ENCODE results near the gene POLR3E. TPM values are rescaled to one million over a fixed set of nuclear protein-coding genes. Genes with fewer than 3 reads are reported as not detected.

Gene POLR3E
- polyA plus RNA-seq, 1 donor (not counting 4 experiments of a cell fraction or from before 2014, with no cell fraction given), result 74.0 TPM

DNA sequence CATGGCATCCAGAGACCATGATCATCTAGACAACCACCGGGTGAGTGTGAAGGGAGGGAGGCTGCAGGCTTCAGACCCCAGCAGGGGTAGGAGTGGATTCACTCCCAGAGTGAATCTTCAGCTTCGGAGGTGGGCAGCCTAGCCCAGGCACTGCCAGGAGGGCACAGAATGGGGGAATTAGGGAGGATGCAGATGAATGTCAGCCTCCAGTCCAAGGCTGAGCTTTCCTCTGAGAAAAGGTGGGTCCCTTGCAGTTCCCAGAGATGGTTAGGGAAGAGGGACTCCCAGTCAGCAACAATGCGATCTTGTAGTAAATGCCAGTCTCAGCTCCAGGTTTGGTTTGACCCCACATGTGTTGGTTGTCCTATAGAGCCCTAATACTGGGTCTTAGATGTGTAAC is 36.7 kb upstream of the POLR3E start:
- peaks cover 8 to 28% of the 10 kb centered on the region in 2 experiments for H3K36me3 ChIP-seq (ENCODE audit: control insufficient read depth in 2 of 2, extremely low read depth in 1 of 2, insufficient read depth in 2 of 2, low read length in 2 of 2)

GRCh38 chr16:22262460-22262859 is 34.7 kb upstream of the POLR3E start:
- FAIRE-seq, result no peak

More for the DNA sequence above, 36.7 kb upstream of the POLR3E start:
- no peak overlapping the region for H2AFZ ChIP-seq (ENCODE audit: control insufficient read depth, low read length)
- peaks cover 3% of the 10 kb centered on the region for H3K4me1 ChIP-seq (ENCODE audit: control insufficient read depth, extremely low read depth, insufficient read depth, low read length)
- no peaks in the 10 kb centered on the region for H4K20me1 ChIP-seq (ENCODE audit: control insufficient read depth, extremely low read depth, insufficient read depth, low read length)
- DNase-seq (ENCODE audit: low read depth, low spot score) (no peak), FAIRE-seq (no peak)
- no peaks in the 10 kb centered on the region for H3K79me2 ChIP-seq (ENCODE audit: control insufficient read depth, insufficient read depth, low read length)
- no peak overlapping the region for H3K27ac ChIP-seq (ENCODE audit: control insufficient read depth, insufficient read depth, low read length)
- dilution Hi-C loops (cut with MboI; ENCODE audit: extremely low pct_ligation_motif_present, low sequenced_read_pairs), result no loop called here
- no peak overlapping the region for H3K9ac ChIP-seq (ENCODE audit: control insufficient read depth, extremely low read depth, insufficient read depth, low read length)
- H3K9me1 ChIP-seq (ENCODE audit: control insufficient read depth, extremely low read depth, insufficient read depth, low read length), result peaks cover 2% of the 10 kb centered on the region
- no peak overlapping the region for H3K4me3 ChIP-seq (ENCODE audit: control insufficient read depth in 2 of 3, extremely low read depth in 1 of 3, insufficient read depth in 2 of 3, low read depth in 1 of 3, low read length in 3 of 3)
- H3K9me3 ChIP-seq (ENCODE audit: control insufficient read depth, low read depth, low read length), result no peaks in the 10 kb centered on the region
- H3K4me2 ChIP-seq (ENCODE audit: control insufficient read depth, extremely low read depth, insufficient read depth, low read depth, low read length), result no peak overlapping the region
- H3K27me3 ChIP-seq (ENCODE audit: control insufficient read depth, extremely low read depth, insufficient read depth, low read length), result no peaks in the 10 kb centered on the region
- TF ChIP-seq EZH2 (IDR thresholded peaks at IDR 0.05; ENCODE audit: low read length), result no peak
- TF ChIP-seq, protein P1, sequence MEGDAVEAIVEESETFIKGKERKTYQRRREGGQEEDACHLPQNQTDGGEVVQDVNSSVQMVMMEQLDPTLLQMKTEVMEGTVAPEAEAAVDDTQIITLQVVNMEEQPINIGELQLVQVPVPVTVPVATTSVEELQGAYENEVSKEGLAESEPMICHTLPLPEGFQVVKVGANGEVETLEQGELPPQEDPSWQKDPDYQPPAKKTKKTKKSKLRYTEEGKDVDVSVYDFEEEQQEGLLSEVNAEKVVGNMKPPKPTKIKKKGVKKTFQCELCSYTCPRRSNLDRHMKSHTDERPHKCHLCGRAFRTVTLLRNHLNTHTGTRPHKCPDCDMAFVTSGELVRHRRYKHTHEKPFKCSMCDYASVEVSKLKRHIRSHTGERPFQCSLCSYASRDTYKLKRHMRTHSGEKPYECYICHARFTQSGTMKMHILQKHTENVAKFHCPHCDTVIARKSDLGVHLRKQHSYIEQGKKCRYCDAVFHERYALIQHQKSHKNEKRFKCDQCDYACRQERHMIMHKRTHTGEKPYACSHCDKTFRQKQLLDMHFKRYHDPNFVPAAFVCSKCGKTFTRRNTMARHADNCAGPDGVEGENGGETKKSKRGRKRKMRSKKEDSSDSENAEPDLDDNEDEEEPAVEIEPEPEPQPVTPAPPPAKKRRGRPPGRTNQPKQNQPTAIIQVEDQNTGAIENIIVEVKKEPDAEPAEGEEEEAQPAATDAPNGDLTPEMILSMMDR (optimal IDR thresholded peaks at IDR 0.05 in 1 of 3, IDR thresholded peaks at IDR 0.05 in 1 of 3, conservative IDR thresholded peaks at IDR 0.05 in 1 of 3; ENCODE audit: extremely low read depth in 1 of 3, insufficient read depth in 2 of 3, low read length in 3 of 3), result no peak

More at GRCh38 chr16:22262460-22262859, 34.7 kb upstream of the POLR3E start:
- TF ChIP-seq, protein P1 (optimal IDR thresholded peaks at IDR 0.05 in 1 of 3, IDR thresholded peaks at IDR 0.05 in 1 of 3, conservative IDR thresholded peaks at IDR 0.05 in 1 of 3; ENCODE audit: extremely low read depth in 1 of 3, insufficient read depth in 2 of 3, low read length in 3 of 3), result no peak
- no peak for TF ChIP-seq EZH2 (IDR thresholded peaks at IDR 0.05; ENCODE audit: low read length)
- Histone ChIP-seq H3K9me3 (ENCODE audit: control insufficient read depth, low read depth, low read length) (no peaks in the 10 kb centered on the region), H3K9ac (ENCODE audit: control insufficient read depth, extremely low read depth, insufficient read depth, low read length) (no peak overlapping the region), H3K4me3 (ENCODE audit: control insufficient read depth in 2 of 3, extremely low read depth in 1 of 3, insufficient read depth in 2 of 3, low read depth in 1 of 3, low read length in 3 of 3) (no peak overlapping the region), H3K27me3 (ENCODE audit: control insufficient read depth, extremely low read depth, insufficient read depth, low read length) (no peaks in the 10 kb centered on the region), H3K27ac (ENCODE audit: control insufficient read depth, insufficient read depth, low read length) (no peak overlapping the region), H3K4me1 (ENCODE audit: control insufficient read depth, extremely low read depth, insufficient read depth, low read length) (peaks cover 3% of the 10 kb centered on the region), H3K9me1 (ENCODE audit: control insufficient read depth, extremely low read depth, insufficient read depth, low read length) (peaks cover 2% of the 10 kb centered on the region), H4K20me1 (ENCODE audit: control insufficient read depth, extremely low read depth, insufficient read depth, low read length) (no peaks in the 10 kb centered on the region), H2AFZ (ENCODE audit: control insufficient read depth, low read length) (no peak overlapping the region), H3K4me2 (ENCODE audit: control insufficient read depth, extremely low read depth, insufficient read depth, low read depth, low read length) (no peak overlapping the region), H3K36me3 (ENCODE audit: control insufficient read depth in 2 of 2, extremely low read depth in 1 of 2, insufficient read depth in 2 of 2, low read length in 2 of 2) (peaks cover 9 to 24% of the 10 kb centered on the region in 2 experiments), H3K79me2 (ENCODE audit: control insufficient read depth, insufficient read depth, low read length) (no peaks in the 10 kb centered on the region)
- dilution Hi-C loops (cut with MboI; ENCODE audit: extremely low pct_ligation_motif_present, low sequenced_read_pairs), result no loop called here
- DNase-seq (ENCODE audit: low read depth, low spot score), result no peak
